Measurements from ENCODE around the gene DOK6.

The DOK6 gene

DNA sequence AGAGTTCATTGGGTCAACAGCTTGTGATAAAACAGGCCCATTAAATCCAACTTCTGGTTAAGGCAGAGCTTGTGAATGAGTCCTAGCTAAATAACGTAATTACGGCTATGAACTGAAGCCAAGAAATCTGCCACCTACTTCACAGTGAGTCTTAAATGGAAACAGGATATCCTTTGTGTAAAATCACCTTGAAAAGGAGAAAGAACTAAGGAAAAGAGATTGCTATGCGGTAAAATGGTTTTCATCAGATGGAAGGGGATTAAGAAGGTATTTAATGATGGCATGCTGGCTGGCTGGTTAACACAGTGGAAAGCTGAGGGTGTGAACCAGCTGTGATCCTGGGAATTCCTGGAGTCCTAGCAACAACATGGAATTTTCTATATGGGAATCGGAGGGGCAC is 156.6 kb downstream of the DOK6 start:
- DNase-seq = no peak

DNA sequence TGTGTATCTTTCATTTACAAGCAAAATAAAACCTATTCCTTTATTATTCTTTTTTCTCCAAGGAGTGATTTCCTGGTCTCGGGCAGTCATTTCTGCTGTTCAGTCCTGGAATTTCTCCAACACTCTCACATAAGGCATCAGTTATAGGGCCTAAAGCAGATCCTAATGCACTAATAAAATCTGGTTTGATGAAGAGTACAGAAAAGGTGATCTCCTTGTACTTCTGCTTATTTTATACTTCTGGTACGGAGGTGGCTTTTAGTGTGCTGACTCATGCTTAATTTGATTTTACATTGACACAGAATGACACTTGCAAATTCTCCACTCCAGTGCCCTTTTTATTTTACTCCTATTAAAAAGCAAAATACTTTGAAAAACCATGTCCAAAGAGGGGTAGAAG is 157.4 kb downstream of the DOK6 start:
- DNase-seq = no peak

DNA sequence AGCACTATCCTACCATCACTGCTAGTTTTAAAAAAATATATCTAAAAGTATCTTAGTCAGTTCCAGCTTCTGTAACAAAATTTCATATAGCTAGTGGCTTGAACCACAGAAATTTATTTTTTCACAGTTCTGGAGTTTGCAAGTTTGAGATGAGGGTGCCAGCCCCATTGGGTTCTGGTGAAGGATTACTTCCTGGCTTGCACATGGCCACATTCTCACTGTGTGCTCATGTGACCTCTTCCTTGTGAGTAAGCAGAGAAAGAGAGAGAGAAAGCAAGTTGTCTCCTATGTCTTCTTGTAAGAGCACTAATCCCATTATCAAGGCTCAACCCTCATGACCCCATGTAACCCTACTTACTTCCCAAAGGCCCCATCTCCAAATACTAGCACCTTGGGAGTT is 158.9 kb downstream of the DOK6 start:
- no peak for DNase-seq

DNA sequence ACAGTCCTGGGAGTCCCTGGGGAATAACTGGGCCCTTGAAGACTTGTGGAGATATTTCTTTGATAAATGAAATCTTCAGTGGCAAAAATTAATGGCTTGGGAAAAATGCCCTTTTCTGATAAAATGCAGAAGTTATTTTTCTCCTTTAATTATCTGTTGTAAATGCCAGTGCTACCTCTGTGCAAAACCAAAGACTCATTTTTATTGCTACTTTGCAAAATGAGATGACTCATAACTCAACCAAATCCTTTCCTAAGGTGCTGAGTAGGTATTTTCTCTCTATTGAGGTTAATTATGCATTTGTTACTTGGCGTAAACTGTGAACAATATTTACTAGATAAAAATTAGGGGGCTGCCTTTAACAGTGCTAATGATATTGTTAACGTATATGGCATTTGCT is 163.9 kb downstream of the DOK6 start:
- no peak for DNase-seq

DNA sequence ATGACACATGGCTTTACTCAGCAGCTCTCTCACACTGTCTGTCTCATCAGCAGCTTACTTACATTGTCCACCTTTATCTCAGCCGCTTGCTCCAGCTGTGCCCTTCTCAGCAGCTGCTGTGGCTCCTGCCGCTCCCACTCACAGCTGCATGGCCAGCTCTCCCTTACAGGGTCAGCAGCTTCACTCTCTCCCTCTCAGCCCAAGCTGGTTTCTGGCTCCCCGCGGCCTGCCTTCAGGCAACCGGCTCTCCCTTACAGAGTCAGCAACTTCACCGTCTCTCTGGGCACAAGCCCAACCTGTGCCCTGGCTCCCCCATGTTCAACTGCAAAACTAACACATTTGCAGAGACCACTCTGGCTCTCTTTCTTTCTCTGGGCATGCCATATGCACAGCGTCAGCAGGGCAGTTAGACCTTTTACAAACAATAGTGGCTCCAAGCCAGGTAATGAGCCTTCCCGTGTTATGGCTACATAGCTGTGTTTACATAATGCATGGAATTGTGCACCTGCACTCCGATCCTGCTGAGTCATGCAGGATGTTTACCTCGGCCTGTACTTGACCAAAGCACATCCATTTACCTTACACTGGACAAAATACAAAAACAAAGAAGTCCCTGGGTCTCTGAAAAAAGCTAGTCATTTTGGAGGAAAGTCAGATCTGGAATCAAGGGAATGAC is 167.3 kb downstream of the DOK6 start:
- no peak for DNase-seq

DNA sequence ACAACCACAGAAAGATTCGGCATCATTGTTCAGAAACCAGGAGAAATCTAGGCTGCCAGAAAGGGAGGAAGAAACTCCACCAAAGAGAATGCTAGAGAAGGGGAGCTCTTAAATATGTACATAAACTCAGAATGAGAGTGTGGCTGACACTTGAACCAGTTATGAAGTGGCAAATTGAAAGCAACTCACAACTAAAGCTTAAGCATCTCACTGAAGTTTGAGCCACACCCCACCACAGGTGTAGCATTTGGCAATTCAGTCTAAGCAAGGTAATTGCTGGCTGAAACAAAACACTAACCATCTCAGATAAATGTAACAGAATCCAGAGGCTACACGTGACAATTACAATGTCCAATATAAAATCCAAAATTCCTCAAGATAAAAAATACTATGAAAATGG is 168.4 kb downstream of the DOK6 start:
- no peak for DNase-seq

DNA sequence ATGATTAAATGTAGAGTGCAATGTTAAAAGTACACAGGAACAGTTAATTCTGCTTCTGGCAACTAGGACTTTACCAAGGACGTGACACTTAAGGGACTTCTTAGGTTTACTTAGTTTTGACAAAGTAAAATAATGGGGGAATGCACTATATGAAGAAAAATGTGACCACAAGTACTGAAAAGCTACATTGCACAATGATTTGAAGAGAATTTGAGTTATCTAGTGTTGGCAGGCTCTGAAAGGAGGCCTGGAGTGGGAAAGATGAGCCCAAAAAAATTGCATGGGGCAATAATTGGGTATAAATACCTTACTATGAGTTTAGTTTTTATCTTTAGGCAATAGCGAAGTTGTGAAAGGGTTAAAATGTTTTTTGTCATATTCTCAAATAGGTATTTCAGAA is 173.7 kb downstream of the DOK6 start:
- DNase-seq = no peak

DNA sequence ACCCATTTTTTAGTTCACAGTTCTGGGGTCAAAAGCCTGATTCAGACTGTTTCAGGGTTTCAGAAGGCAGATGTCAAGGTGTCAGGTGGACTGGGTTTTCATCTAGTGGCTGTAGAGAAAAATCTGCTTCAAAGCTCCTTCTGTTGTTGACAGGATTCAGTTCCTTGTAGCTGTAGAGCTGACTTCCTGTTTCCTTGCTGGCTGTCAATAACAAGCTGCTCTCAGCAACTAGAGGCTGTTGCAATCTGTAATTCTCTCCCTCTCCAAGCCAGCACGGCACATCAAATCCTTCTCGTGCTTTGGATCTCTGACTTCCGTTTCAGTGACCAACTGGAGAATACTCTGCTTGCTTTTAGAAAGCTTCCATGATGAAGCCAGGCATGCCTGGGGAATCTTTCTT is 179.4 kb downstream of the DOK6 start:
- DNase-seq = no peak

DNA sequence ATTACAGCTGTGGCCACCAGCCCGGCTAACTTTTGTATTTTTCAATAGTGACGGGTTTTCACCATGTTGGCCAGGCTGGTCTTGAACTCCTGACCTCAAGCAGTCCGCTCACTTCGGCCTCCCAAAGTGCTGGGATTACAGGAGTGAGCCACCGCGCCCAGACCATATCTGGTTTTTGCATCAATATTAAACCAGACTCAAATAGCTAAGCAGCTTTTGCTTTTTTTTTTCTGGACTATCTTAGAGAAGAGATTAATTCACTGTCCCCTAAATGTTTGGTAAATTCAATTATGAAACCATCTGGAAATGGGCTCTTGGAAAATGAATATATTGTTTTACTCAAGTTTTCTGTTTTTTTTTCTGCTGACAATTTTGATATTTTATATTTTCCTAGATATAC is 183.7 kb downstream of the DOK6 start:
- DNase-seq = no peak

DNA sequence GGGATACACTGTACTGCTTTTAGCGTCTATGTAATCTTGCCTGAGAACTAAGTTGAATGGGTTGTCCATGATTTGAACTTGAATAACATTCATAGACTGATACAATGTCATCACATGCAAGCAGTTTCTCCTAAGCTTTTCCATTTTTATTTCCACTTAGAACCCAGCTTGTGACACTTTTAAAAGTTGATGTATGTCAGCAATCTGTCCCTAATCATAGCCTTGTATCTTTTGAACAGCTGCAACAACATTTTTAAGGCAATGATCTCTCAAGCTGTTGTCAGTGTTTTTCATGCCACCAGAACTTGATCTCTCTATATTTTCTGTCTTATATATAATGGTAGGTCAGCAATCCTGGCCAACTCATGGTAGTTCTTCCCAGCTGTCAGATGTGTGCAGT is 185.0 kb downstream of the DOK6 start:
- DNase-seq = no peak

DNA sequence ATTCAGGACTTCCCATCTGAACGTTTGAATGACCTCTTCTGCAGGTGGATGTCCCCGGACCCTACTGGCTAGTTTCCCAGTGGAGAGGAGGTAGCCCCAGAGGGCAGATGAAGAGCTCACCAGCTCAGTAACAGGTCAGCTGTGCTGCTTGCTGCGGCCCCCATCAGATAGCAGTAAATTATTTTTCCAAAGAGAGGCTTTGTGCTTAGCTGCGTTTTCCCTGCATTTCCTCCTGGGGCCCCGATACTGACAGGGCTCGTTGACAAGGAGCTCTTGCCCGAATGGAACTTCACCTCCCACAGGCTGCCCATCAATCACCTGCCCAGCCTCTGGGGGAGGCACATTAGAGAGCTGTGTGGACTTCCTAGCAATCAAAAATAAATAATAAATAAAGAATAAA is 185.8 kb downstream of the DOK6 start:
- no peak for DNase-seq

DNA sequence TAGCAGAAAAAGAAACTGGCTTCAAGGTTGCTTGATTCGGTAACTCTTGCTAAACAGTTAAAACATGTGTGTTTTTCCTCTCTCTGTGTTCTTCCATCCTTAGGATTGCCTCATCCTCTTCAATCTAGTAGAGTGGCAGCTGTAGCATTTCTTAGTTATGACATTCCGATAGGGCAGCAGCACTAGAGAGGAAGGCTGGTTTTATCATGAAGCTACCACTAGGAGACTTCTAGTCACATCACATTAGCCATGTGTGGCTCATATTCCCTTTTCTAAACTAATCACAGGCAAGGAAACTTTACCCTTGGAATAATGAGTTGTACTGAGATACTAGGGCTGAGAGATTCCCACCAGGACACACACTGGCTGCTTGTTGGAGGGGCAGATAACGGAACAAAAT is 187.6 kb downstream of the DOK6 start:
- DNase-seq = no peak

DNA sequence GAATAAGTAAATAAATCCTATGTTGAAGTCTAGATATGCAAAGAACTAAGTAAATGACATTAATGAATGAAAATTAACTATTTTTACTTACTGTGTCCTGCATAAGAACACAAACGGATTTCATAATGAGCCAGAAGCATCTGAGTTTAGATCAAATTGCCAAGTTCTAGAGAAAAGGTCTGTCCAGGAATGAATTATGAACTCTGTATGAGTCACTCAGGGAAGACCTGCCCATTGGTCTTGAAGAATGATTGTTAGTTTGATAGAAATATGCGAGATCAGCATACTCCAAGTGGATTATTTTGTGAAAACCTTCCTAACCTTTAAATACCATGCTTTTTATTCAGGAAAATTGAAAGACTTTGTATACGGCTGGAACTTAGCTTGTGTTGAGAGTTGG is 189.5 kb downstream of the DOK6 start:
- DNase-seq = no peak

DNA sequence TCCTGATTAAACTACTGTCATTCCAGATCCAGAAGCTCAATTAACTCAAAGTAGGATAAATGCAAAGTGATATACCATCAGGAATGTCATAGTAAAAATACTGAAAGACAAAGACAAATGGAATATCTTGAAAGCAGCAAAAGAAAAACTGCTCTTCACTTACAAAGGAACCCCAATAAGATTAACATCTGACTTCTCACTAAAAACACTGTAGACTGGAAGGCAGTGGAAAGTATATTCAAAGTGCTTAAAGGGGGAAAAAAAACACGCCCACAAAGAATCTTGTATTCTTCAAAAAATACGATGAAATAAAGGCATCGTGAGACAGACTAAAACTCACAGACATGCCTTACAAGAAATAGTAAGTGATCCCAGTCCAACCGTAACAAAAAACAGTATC is 195.7 kb downstream of the DOK6 start:
- DNase-seq = no peak

DNA sequence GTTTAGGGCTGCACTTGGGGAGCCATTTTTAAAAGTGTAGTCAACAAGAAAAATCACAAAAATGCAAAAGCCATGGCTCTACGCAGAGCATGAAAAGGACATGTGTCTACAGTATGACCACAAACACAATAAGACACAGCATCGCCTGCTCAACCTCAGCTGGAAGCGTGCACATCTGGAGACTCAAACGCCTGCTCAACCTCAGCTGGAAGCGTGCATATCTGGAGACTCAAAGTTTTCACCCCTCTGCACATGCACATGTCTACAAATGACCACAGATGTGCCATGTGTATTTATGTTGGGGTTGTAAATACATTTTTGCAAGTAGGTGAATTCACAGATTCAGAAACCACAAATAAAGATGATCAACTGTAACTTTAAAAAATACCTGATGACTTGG is 196.9 kb downstream of the DOK6 start:
- no peak for DNase-seq

DNA sequence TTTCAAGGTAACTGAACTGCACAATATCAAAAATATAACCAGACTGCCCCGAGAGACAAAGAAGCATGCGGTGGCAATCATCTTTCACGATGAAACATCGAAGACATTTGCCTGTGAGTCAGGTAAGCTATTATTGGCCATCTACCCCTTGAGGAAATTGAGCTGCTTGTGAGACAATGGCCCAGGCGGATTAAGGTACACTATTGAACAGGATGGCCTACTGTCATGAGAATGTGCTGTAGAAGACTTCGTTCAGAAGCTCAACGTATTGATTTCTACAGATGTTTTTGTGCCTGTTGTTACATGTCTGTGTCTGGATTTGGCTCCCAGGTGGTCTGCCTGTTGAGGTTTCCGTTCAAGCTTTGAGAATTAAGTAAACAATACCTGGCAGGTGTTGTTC is 198.7 kb downstream of the DOK6 start:
- DNase-seq = no peak

DNA sequence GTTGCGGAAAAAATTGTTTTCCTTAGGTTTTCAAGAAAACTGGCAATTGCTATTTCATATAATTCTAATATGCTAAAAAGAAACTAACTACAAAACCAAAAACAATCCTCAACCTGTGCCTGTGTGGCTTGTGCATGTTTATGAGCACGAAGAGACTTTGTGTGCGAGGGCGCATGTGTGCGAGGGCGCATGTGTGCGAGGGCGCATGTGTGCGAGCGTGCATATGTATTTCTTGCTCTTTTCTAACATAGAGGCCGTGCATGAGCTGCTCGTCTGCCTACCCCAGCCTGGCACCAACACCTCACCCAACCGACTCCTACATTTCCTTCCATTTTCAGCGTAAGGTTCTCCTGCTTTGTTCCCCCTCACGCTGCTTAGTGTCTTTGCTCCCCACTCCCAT is 211.6 kb downstream of the DOK6 start:
- no peak for DNase-seq

DNA sequence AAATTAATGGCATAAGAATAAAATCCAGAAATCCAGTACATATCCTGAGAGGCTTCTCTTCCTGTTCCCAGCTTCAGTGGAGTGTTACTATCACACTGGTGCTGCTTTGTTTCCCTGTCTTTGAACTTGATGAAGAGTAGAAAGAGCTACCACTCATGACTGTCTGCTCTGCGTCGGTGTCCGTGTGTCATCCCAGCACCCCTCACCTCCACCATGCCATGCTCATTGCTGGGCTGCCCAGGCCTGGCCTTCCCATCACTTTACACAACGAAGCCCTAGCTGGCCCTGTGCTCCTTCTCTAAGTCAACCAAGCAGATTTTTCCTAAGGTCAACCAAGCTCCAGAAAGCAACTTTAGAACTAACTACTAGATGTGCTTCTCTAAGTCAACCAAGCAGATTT is 215.4 kb downstream of the DOK6 start:
- no peak for DNase-seq

DNA sequence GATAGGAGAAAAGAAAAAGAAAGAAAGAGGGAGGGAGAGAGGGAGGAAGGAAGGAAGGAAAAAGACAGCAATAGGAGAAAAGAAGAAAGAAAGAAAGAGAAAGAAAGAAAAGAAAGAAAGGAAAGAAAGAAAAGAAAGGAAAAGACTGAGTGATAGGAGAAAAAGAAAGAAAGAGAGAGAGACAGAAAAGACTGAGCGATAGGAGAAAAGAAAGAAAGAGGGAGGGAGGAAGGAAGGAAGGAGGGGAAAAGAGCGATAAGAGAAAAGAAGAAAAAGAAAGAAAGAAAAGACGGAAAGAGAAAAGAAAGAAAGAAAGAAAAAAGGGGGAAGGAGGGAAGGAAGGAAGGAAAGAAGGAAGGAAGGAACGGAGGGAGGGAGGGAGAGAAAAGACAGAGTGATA is 216.7 kb downstream of the DOK6 start:
- no peak for DNase-seq

DNA sequence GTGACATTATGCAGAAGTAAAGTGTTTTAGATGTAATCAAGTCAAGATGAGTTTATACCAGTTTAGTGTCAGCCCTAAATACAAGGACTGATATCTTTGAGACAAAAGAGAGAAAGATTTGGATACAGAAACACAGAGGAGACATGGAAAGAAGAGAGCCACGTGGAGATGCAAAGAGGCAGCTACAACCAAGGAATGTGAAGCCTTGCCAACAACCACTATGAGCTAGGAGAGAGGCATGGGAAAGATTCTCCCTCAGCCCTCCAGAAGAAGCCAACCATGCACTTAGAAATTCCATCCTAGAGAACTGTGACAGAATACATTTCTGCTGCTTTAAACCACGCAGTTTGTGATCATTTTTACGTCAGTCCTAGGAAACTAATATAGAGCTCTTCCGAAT is 217.2 kb downstream of the DOK6 start:
- no peak for DNase-seq

DNA sequence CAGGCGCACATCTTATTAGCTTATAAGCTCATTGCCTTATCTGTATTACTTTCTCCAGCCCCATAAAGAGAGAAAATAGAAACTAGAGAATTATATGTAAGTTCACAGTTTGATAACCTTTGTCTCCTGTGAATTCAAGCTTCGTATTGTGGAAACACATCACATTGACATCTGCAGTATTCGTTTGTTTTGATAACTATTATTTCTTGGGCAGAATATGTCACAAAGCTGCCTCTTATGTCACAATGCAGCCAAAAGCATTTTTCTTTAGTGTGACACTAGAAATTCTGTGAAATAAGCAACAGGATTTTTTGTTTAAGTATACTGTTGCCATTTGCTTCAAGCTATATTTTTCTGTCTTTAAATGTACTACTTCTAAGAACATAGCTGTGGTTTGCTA is 221.5 kb downstream of the DOK6 start:
- no peak for DNase-seq

DNA sequence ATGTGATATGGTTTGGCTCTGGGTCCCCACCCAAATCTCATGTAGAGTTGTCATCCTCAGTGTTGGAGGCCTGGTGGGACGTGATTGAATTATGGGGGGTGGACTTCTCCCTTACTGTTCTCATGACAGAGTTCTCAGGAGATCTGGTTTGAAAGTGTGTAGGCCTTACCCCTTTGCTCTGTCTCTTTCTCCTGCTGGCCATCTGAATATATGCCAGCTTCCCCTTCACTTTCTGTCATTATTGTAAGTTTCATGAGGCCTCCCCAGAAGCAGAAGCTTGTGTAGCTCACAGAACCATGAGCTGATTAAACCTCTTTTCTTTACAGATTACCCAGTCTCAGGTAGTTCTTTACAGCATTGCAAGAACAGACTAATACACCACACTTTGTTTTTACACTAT is 222.3 kb downstream of the DOK6 start:
- DNase-seq = no peak

DNA sequence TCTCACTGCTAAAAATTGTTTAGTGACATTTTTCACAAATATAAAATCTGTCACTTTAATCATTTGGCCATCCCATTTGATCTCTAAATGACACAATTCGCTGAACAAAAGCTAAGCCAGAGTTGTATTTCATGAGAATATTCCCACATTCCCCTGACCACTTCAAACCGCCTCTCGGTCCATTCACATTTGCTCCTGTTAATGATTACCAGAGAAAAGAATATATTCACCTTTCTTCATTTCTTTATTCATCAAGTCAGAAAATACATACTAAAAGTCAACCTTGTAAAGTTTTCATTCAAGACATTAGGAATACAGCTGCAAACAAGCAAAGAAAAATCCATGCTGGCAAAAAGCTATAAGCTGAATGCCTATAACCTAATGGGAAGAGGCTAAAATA is 225.5 kb downstream of the DOK6 start:
- no peak for DNase-seq

DNA sequence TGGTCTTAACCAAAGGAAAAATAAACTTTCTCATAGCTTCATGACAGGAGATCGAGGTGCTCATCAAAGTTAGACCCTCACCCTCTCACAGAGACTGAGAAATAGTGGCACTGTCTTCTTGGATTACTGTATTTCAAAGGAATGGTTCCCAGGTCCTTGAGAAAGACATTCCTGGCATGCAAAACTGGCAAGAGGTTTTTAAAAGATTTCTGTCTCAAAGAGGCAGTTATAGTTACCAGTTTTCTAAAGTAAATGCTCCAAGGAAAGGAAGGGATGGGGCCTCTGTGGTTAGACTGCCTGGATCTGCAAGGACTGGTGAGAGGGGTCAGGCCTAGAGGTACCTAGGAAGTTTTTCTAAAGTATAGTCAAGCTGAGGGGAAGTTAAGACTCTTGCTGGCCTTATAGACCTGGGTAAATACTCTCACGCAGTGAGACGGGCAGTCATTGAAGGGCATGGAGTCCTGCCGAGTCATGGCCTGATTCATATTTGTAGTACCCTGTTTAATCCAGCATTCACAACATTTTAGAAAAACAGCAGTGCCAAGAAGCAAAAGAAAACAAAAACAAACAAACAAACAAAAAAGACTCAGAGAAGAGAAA is 226.1 kb downstream of the DOK6 start:
- DNase-seq = no peak

DNA sequence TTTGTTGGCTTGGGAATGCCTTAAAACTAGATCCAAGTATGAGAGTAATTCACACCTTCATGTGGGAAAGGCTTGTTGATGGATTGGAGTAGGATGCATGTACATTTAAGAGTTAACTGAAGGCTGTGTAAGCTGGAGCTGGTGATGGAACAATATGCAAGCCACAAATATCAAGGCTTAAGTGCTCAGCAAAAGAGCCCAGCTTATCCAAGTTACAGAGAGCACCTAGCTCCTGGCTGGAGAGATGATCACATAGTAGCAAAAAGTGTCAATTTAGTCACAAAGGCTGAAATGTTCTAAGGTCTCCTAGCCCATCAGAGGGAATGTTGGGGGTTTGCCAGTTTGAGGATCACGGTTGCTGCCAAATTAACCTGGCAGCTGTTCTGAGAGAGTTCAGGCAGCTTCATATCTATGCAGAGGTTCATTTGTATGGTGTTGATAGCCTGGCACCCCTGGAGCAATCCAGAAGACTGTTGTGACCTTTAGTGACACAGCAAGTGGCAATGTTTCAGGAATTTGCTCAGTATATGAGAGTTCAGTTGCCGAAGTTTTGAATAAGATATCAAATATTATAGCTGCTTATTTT is 228.2 kb downstream of the DOK6 start:
- no peak for DNase-seq
